HG03571 (cell line): ENCODE results near the gene NHERF2.

Experiments
- ATAC-seq: cut with Tn5 transposase; IDR thresholded peaks from one replicate; pipeline ENCODE4 v1.9.1; 2021; ENCODE audit not compliant: unreplicated experiment

The NHERF2 gene

GRCh38 chr16:2038382-2039231 lies 11.9 kb downstream of the NHERF2 start:
- no peak for ATAC-seq

GRCh38 chr16:2039274-2040031 lies 12.8 kb downstream of the NHERF2 start:
- no peak for ATAC-seq

- ATAC-seq: no peak
Measured at GRCh38 chr16:2040041-2040786, 13.5 kb downstream of the NHERF2 start.

- no peak for ATAC-seq
Measured at GRCh38 chr16:2040787-2041522, 14.3 kb downstream of the NHERF2 start.

GRCh38 chr16:2042171-2042985 lies 15.7 kb downstream of the NHERF2 start:
- no peak for ATAC-seq

GRCh38 chr16:2042986-2043666 lies 16.4 kb downstream of the NHERF2 start:
- ATAC-seq: no peak

- ATAC-seq: no peak
Measured at GRCh38 chr16:2043667-2044451, 17.2 kb downstream of the NHERF2 start.

GRCh38 chr16:2044541-2044940 lies 17.8 kb downstream of the NHERF2 start:
- ATAC-seq: no peak

- ATAC-seq: no peak
Measured at GRCh38 chr16:2045965-2046892, 19.5 kb downstream of the NHERF2 start.

GRCh38 chr16:2046893-2047329 lies 20.2 kb downstream of the NHERF2 start:
- peak; percentile 7 for ATAC-seq

- ATAC-seq: peak; percentile 88
Measured at GRCh38 chr16:2047330-2048115, 20.8 kb downstream of the NHERF2 start, which contains the start of the genes NTHL1 and TSC2. Gene NTHL1 (minus strand): TSS chr16:2047834. CDS start chr16:2047823, 11 bp downstream. Gene TSC2 (plus strand): TSS chr16:2047985. CDS start chr16:2048616, 631 bp downstream.

GRCh38 chr16:2048116-2048543 lies 21.4 kb downstream of the NHERF2 start:
- no peak for ATAC-seq

- no peak for ATAC-seq
Measured at GRCh38 chr16:2053211-2053610, 26.5 kb downstream of the NHERF2 start.

GRCh38 chr16:2053897-2054296 lies 27.2 kb downstream of the NHERF2 start:
- ATAC-seq: no peak

GRCh38 chr16:2054543-2055245 lies 28.0 kb downstream of the NHERF2 start:
- no peak for ATAC-seq

GRCh38 chr16:2056077-2056476 lies 29.4 kb downstream of the NHERF2 start:
- no peak for ATAC-seq
